ENCODE data around the gene RAMACL.

RAMACL gene

DNA sequence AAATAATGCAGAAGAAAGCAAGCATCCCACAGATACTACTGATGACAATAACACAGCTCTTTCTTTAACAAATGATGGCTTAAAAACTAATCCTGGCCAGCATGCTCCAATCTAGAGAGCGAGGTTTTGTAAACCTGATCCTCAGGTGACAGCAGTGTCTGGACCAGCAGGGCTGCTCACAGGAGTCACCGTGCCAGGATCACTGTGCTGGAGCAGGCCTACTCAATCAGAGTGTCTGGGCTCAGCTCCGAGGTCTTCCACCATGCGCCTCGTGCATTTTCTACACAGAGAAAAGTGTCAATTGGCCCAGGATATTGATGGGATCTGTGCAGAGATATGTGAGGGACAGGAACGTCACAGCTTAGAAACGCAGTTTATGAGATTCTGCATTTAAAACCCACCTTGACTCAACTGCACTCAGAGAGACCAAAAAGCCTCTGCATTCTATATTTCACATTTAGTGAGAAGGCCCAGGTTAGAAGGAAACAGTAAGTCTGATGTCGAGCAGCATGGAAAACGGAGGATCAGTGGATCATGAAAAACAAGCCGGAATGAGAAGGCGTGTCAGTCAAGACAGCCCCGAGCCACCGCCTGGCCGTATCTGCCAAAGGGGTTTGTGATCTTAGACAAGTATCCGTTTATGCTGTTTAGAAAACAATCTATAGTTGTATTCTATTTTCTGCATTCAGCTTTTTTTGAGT lies 7.8 kb downstream of the RAMACL start:
- DNase-seq (ENCODE audit: low read depth in 2 of 2, low spot score in 1 of 2) = no peak

DNA sequence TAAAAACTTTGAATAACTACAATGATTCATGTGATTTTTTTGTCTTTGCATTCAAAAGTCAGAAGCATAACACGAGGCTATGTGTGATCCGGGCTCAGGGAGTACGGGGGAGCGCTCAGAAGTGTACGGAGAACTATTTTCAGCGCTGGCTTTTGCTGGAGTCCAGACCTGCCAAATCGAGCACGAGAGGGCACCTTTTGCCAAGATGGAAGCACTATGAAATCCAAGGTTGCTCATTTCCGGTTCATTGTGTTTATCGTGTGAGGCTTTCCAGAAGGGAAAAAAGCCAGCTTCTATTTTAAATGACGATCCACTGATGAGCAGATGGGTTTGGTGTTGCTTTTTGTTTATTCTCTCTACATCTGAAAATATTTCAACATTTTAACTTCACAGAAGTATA lies 11.3 kb downstream of the RAMACL start:
- no peak for DNase-seq (ENCODE audit: low read depth in 2 of 2, low spot score in 1 of 2)

DNA sequence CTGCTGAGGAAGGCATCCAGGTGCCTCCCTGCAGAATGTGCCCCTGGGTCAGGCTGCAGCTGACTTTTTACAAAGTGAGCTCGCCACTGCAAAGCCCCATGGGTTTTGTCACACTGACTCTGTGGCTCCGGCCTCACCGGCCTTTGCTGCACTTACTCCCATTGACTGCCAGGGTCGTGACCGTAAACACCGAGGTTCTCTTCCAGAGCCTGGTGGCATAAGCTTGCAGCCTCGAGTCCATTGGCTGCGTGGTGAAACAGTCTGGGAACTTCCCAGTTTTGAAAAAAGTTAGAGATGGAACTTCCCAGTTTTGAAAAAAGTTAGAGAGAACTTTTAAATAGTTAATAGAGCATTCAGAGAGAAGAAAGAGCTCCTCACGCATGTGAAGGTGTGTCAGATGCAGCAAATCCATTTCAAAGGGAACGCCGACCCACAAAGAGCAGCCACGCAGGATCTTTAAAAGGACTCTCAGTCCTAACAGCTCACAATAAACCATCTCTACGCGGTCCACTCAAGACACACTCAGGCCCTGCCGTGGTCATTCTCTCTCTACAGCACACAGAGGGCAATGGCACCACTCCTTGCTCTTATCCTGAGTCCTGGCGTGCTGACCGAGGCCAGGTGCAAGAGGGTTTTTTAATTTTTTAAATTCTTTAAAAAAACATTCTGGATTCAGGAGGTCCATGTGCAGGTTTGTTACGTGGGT lies 12.8 kb downstream of the RAMACL start:
- DNase-seq (ENCODE audit: low read depth in 2 of 2, low spot score in 1 of 2) = no peak

DNA sequence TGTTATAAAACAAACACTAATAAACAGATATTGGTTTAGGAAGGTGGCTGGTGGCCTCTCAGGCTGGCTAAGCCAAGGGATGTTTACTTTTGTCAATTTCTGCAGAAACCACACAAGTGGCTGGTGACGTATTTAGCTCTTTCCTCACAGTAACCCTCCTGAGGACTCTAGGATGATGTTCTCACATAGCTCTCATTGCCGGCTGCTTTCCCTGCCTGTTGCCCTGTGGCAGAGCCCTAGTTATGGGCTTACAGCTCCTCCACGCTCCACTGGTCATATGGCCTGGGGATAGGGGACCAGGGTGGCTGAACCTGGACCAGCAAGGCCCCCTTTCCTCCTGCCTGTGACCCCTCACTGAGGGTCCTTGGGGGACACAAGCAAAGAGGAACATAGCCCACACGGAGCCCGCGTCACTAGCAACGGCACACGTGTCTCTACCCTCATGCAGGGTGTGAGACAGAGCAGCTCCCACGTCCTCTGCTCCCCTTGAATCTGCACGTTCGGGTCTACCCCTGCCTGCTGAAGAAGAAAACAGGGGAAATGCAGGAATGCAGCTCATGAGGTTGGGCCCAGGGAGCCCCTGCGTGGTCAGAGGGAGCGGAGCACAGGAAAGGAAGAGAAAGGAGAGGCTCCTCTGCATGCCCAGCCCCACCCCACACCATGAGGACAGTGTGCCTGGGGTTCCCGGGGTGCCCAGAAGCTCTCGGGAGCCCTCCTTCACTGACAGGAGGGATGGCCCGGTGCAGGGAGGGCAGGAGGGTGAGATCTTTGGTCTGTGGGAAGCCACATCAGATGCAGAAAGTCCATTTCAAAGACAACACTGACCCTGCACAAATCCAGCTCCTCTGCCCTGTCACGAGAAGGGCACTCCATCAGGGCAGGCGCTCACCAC lies 13.9 kb downstream of the RAMACL start:
- DNase-seq (ENCODE audit: low read depth in 2 of 2, low spot score in 1 of 2) = no peak

DNA sequence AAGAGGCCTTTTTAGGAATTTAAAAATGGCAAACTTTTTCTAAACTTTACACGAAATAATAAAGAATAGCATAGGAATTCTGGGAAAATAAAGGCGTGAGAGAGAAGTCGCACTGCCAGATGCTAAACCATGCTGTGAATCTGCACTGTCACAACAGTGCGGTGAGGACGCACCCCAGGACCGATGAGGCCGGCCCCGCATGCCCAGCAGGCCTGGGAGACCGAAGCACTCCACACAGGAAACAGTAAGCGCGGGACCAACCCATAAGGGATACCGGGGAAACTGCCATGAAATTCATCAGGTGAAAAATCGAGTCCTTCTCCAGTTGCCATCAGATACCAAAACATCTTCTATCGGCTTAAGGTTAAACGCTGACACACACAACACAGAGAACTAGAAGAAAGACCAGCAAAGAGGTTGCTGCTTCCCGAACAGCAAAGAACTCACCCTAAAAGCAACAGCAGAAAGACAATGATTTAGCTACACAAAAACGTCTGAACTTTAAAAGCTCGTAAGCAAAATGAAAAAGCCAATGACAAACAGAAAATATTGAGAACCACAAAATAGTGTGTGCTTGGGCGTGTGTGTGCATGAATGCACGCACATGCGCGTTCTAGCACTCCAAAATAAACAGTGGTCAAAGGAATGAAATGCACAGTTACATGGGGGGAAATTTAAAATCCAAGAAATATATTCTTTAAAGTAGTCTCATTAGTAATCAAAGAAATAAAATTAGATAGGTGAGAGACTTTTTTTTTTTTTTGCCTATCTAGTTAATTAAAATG lies 15.4 kb downstream of the RAMACL start:
- no peak for DNase-seq (ENCODE audit: low read depth in 2 of 2, low spot score in 1 of 2)

DNA sequence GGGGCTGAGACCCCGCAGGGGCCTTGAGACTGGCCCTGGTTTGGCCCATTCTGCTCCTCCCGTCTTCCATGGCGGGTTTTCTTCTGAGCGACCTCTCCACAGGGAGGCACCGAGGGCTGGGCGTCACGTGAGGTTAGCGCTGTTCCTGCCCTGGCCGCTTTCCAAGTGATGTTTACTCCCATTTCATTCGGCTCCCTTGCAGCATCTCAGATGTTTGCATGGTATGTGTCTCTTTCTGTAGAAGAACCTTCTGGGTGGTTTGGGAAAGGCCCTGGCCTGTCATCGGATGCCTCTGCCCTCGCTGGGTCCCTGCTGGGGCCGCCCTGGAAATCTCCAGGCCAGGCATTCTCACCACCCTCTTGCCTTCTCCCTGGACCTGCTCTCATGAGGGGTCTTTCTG lies 17.3 kb downstream of the RAMACL start:
- no peak for DNase-seq (ENCODE audit: low read depth in 2 of 2, low spot score in 1 of 2)

DNA sequence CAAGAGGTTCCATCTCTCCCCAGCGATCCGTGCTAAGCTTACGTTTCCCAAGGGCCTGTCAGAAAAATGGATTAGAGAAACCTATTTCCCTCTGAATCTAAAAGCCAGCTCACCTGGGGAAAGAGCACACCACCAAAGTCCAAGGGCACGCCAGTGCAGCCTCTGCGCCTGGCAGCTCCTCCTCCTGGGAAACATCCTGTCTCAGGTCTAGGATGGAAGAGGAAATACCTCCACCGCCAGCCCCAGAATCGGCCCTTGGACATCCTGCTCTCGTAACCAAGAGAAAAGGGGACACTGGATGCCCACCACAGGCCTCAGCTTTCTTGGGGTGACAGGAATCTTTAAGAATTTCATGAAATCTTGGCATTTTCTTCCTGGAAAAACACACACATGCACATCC lies 18.7 kb downstream of the RAMACL start:
- no peak for DNase-seq (ENCODE audit: low read depth in 2 of 2, low spot score in 1 of 2)

DNA sequence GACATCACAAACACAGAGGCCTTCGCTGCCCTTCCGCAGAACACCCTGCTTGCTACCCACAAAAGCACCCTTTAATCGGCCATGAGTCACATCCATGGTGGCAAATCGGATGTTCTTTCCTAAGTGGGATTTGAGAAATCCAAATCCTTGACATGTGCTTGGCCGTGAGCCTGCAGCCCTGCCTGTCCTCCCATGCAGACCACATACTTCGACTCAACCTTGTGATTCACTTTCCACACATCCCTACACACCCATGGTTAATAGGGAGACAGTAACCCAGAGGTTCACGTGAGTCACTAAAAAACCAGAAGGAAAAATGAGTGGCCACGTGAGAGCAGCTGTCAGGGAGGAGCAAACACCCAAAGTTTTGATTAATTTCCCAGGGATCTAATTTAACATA lies 19.4 kb downstream of the RAMACL start:
- no peak for DNase-seq (ENCODE audit: low read depth in 2 of 2, low spot score in 1 of 2)

DNA sequence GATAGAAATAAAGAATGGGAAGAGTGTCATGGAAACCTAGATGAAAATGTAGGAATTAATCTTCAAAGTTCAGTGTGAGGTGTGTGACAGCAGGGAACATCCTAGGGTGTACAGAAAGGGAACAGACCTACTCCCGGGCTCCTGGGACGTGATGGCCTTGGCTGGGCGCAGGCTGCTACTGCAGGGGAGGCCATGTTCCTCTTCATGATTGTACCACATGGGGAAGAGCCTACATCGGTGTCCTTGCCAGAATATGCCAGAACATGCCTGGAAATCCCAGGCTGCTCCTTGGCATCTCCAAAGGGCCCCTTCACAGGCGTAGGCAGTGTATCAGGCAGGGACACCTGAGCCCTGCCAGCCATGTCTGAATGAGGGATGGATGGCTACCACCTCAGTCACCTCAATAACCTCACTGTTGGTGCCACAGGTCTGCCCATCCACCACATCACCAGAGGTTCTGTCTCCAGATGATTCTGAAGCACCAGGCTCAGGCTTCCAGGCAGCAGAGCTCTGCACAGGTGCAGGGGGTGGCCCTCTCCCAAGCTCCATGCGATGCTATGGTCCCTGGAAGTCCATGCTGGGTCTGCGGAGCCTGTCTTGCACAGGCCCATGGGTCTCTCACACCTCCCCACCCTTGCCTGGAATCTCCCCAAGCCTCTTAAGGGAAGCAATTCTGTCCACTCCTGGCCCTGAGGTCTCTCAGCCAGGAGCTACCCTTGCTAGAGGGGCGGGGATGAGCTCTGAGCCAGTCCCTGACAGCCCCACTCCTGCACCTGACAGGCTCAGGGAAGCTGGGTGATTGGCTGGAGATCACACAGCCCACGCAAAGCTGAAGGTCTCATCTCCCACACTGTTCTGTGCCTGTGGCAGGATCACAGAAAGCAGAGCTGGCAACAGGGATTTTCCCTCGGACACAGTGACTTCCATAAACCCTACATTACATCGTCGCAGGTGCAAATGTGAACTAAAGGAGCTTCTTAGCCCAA lies 20.2 kb downstream of the RAMACL start:
- DNase-seq (ENCODE audit: low read depth in 2 of 2, low spot score in 1 of 2) = no peak

DNA sequence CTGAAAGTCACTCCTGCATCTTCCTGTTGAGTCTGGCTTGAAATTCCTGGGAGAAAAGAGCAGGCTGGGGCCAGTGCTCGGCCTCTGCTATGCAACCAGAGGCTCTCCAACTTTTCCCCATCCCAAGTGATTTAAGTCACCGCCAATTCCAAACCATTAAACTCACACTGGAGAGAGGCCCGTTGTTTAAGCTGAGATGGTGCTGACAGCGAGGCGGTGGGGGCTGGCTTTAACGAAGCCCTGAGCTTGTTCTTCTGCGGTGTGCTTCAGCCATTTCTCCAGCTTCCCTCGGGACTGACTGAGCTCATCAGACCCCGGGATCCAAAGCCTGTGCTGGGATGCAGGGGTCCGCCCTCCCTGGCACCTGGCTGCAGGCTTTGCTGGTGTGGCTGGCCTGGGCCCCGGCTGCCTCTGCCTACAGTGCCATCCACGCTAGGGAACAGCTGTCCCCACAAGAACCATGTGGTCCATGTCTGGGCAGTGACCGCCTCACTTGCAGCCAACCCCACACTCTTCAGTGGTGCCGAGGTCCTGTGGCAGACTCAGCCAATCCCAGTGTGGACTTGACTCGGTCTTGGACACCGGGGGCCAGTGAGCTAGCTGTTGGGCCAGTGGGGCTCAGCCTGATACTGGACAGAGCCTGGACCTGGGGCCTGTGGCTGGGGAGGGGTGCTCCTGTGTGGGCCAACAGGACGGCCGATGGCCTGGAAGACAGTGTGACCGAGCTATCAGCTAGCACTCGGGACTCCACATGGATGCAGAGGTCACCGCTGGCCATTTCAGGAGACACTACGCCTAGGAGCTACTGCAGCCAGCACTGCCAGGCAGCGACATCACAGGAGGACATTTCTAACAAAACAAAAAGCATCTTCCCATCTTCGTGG lies 21.2 kb downstream of the RAMACL start:
- no peak for DNase-seq (ENCODE audit: low read depth in 2 of 2, low spot score in 1 of 2)

DNA sequence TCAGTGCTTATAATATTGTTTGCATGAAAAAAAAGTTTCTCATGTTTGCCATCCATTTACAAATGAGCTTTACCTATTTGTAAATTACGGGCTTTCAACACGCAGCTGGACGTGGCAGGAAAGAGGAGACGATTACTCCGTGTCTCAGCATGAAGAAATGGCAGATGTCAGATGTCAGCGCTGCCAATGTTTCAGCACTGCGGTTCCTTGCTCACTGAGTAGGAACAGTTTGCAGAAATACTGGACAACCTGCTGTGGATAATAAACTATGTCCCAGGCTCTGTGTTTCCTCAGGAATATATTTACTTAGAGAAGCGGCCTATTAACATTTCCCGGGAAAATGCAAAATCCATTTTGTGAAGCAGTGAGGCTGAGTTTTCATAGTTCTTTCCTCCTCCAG lies 22.7 kb downstream of the RAMACL start:
- no peak for DNase-seq (ENCODE audit: low read depth in 2 of 2, low spot score in 1 of 2)

DNA sequence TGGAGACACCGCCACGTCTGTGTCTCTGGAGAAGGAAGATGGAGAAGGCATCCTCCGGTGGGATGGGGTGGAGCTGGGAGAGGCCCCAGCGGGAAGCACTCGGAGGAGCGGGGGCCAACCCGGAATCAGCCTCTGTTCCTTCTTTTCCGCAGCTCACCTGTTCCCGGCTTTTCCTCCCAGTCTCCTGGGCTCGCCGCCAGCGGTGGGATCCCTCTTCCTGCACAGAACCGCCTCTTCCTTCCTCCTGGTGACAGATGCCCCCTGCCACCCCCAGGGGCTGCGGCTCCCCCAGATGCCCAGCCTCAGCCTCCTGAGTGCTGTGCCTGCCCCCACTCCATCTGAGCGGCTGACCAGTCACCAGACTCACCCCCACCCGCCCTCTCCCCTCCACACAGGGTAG lies 23.3 kb downstream of the RAMACL start:
- no peak for DNase-seq (ENCODE audit: low read depth in 2 of 2, low spot score in 1 of 2)

DNA sequence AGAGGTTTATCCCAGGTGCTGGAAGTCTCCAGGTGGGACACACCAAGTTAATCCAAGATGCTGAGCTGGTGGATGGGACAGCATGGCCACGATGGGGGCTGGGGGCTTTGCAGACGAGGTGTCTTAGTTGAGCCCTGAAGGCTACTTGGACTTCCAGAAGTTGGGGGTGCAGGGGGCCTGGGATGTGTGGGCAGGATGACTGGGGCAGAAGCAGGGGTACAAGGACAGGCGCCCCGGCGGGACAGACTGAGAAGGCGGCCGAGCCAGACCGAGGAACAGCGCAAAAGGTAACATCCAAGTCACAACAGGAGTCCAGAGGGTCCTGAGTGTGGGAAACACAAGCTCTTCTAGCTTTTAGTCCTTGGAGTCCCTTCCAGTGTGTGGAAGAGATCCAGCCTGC lies 23.8 kb downstream of the RAMACL start:
- DNase-seq (ENCODE audit: low read depth in 2 of 2, low spot score in 1 of 2) = no peak

DNA sequence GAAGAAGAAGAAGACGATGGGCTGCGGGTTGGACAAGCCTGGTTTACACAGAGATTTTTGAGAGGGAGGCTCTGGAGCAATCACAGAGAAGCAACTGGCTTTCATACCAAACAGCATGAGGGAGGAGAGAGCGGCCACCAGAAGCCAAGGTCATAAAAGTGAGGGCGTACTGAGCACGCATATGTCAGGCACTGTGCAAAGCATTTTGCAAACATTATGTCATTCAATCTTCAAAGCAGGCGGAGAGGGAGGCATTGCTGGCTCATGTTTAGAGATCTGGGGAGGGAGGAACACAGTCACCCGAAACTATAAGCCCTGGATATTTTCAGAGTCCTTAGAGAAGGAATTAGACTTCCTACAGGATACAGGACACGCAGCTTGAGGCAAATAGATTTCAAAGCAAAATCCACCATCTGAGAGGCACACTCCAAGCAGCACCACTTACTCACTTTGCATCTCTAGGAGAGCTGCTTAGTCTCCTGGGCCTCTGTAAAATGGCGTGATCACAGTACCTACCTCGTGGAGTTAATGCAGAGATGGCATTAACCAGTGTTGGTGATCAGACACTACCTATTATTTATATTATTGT lies 24.6 kb downstream of the RAMACL start:
- no peak for DNase-seq (ENCODE audit: low read depth in 2 of 2, low spot score in 1 of 2)

DNA sequence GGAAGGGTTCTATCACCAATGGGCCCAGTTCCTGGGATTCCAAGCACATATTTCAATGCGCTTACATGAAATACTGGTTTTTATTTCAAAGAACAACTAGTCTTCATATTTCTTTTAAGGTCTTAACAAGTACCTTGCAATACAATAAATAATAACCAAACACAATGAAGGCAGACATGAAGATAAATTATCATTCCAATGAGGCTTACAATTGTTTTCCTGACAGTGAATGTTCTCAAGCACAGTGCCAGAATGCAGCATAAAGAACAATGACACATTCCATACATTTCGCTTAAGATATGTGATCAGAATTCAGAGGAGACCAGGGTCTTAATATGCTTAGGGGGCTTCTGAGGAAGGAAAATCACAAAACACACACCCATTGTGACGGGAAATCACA lies 26.3 kb downstream of the RAMACL start:
- no peak for DNase-seq (ENCODE audit: low read depth in 2 of 2, low spot score in 1 of 2)

DNA sequence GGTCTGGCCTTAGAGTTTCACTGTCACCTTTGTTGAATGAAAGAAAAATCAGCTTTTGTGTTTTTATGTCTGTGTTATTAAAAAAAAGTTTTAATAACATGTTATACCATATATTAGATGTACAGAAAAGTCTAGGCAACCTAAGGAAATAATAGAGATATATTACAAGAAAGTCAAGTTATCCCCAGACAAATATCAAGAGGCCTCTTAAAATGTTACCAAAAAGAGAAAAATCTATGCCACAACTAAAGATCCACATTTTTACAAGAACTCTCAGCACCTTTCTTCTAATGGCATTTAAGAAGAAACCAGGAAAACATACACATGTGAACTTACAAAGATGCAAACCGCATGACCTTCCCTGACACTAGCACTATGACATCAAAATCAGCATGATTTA lies 26.8 kb downstream of the RAMACL start:
- no peak for DNase-seq (ENCODE audit: low read depth in 2 of 2, low spot score in 1 of 2)

DNA sequence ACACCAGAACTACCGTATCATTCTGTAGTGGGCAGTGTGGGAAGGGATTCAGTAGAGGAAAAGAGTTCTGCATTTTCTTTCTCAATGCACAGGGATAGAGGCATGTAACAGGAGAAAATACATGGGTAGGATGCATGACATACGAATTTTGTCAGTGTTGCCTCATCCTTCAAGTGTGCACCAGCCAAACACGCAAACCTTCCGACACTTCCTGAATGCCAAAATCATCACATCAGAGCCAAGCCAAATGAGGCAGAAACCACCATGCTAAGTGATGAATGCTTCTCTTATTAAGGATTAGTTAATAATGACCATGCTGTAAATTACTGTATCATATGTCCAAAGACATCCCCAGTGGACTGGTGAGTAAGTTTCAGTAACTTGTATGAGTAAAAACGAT lies 27.3 kb downstream of the RAMACL start:
- DNase-seq (ENCODE audit: low read depth in 2 of 2, low spot score in 1 of 2) = no peak

DNA sequence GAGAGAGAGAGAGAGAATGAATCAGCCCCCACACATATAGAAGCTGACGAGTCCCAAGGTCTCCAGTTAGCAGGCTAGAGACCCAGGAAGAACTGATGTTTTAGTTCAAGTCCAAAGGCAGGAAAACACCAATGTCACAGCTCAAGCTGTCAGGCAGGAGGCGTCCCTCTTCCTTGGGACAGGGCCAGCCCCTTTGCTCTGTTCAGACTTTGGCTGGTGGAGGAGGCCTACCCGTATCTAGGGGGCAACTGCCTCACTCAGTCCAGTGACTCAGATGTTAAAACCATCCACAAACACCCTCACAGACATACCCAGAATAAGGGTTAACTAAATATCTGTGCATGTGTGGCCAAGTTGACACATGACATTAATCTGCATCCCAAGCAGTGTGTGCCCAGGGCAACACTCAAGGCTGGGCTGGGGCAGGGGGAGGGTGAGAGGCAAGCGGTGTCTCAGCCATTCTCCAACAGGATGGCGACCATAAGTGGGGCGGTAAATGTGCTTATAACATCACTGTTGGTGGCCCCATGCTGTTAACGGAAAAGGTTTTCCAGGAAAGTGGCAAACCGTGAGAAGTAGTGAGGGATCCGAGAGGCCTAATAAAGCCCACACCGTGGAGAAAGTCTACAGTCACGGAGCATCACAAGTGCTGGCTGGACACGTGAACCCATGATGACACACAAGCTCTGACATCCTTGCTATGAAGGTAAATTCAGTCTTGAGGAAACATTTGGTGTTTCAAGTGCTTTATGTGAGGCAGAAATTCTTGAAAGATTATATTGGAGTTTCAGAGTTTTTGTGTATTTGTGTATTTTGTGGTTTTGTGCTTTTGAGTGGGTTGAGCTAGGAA lies 28.1 kb downstream of the RAMACL start:
- no peak for DNase-seq (ENCODE audit: low read depth in 2 of 2, low spot score in 1 of 2)
